Superior temporal gyrus (tissue), 1 donor: ENCODE measurements around the gene GRIK4.
"Not testable (repeated sequence)": the region's sequence is repeated elsewhere in the genome, so short reads cannot be mapped to it uniquely, and the experiment has no call there.

Source experiments
- DNase-seq: peaks from one replicate; pipeline ENCODE4 v3.0.0-alpha.2; 2016; ENCODE audit errors: extremely low spot score

GRIK4 gene

GRCh38 chr11:120605469-120605868, 93.9 kb downstream of the GRIK4 start:
- no peak for DNase-seq

GRCh38 chr11:120606211-120607010, 94.9 kb downstream of the GRIK4 start:
- no peak for DNase-seq

- no peak for DNase-seq
Observed at GRCh38 chr11:120608061-120608460, 96.5 kb downstream of the GRIK4 start.

- DNase-seq, result no peak
Observed at GRCh38 chr11:120608760-120609211, 97.2 kb downstream of the GRIK4 start.

GRCh38 chr11:120610111-120610510, 98.6 kb downstream of the GRIK4 start:
- DNase-seq, result no peak

- no peak for DNase-seq
Observed at GRCh38 chr11:120611581-120611980, 100.0 kb downstream of the GRIK4 start.

GRCh38 chr11:120612513-120613263, 101.1 kb downstream of the GRIK4 start:
- no peak for DNase-seq

- DNase-seq, result no peak
Observed at GRCh38 chr11:120613264-120614226, 102.0 kb downstream of the GRIK4 start.

- DNase-seq, result no peak
Observed at GRCh38 chr11:120615391-120615790, 103.8 kb downstream of the GRIK4 start.

GRCh38 chr11:120618399-120618798, 106.9 kb downstream of the GRIK4 start:
- no peak for DNase-seq

- no peak for DNase-seq
Observed at GRCh38 chr11:120622189-120622875, 110.8 kb downstream of the GRIK4 start.

GRCh38 chr11:120624992-120625391, 113.4 kb downstream of the GRIK4 start:
- DNase-seq, result not testable (repeated sequence)

GRCh38 chr11:120625565-120625964, 114.0 kb downstream of the GRIK4 start:
- DNase-seq, result no peak

- DNase-seq, result no peak
Observed at GRCh38 chr11:120626791-120627190, 115.2 kb downstream of the GRIK4 start.

- DNase-seq, result no peak
Observed at GRCh38 chr11:120627327-120628163, 116.0 kb downstream of the GRIK4 start.

- no peak for DNase-seq
Observed at GRCh38 chr11:120629407-120630080, 118.0 kb downstream of the GRIK4 start.

GRCh38 chr11:120630122-120630521, 118.6 kb downstream of the GRIK4 start:
- no peak for DNase-seq

GRCh38 chr11:120632579-120632978, 121.0 kb downstream of the GRIK4 start:
- no peak for DNase-seq

- no peak for DNase-seq
Observed at GRCh38 chr11:120633616-120634393, 122.3 kb downstream of the GRIK4 start.
